IPS-18c (cell line): ENCODE data around the gene SCTR.

ENCODE experiments used
- H3K4me3 ChIP-seq: 2 replicates; pipeline ENCODE4 v1.7.0; 2013; ENCODE audit warnings: low read depth, mild to moderate bottlenecking, low read length, moderate library complexity; ENCODE audit not compliant: insufficient read depth
- H3K9me3 ChIP-seq: one replicate; pipeline ENCODE4 v1.6.1; 2013; ENCODE audit warnings: mild to moderate bottlenecking, low read length, moderate library complexity; ENCODE audit not compliant: control insufficient read depth, insufficient read depth

Gene SCTR

GRCh38 chr2:119469131-119469530 is 55.2 kb downstream of the SCTR start:
- H3K9me3 ChIP-seq = no peaks in the 10 kb centered on the region
- H3K4me3 ChIP-seq = no peak overlapping the region

GRCh38 chr2:119468154-119468955 is 55.9 kb downstream of the SCTR start:
- H3K9me3 ChIP-seq = no peaks in the 10 kb centered on the region
- no peak overlapping the region for H3K4me3 ChIP-seq

DNA sequence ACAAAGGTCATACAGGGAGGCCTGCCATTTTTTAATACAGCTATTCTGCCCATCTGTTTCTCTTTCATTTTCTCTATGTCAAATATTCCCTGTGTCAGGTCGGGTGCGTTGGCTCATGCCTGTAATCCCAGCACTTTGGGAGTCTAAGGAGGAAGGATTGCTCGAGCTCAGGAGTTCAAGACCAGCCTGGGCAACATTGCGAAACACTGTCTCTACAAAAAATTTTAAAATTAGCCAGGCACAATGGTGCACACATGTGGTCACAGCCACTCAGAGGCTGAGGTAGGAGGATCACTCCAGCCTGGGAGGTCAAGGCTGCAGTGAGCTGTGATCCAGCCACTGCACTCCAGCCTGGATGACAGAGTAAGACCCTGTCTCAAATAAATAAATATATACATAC is 57.9 kb downstream of the SCTR start:
- no peaks in the 10 kb centered on the region for H3K9me3 ChIP-seq
- H3K4me3 ChIP-seq = no peak overlapping the region

DNA sequence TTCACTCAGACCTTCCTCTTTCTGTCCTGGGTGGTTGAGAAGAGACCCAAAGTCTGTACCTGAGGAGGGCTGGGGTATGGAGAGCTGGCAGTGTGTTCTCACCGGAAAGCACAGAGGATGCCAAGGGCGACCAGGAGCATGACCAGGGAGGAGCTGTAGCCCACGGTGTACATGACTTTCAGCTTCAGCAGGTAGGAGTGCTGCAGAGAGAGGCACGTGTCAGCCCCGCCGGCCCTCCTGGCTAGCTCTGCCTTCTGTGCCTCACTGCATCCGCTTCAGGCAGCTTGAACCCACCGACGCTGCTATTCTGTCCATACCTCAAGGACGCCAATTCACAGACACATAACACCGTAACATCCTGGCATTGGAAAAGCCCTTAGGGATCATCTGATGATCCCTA is 58.6 kb downstream of the SCTR start:
- no peaks in the 10 kb centered on the region for H3K9me3 ChIP-seq
- no peak overlapping the region for H3K4me3 ChIP-seq

- H3K4me3 ChIP-seq = no peak overlapping the region
- H3K9me3 ChIP-seq = no peaks in the 10 kb centered on the region
Measured at GRCh38 chr2:119464981-119465380, 59.3 kb downstream of the SCTR start.

- Histone ChIP-seq H3K9me3 (no peaks in the 10 kb centered on the region), H3K4me3 (no peak overlapping the region)
Measured at GRCh38 chr2:119463990-119464389, 60.3 kb downstream of the SCTR start.

DNA sequence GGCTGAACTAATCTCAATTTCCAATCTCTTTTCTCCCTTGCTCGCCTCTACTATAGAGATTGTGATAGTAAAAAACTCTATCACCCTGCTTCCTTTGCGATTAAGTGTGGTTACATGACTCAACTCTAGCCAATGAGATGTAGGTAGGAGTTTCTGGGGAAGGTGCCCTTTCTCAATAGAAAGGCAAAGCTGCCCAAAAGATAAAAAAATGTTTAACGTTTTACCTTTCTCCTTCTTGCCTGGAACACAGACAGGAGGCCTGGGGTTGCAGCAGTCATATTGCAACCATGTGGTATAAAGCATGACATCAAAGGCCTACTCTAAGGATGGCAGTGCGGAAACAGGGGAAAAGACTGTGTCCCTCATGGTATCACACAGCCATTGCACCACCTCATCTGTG is 61.1 kb downstream of the SCTR start:
- Histone ChIP-seq H3K9me3 (no peaks in the 10 kb centered on the region), H3K4me3 (no peak overlapping the region)

DNA sequence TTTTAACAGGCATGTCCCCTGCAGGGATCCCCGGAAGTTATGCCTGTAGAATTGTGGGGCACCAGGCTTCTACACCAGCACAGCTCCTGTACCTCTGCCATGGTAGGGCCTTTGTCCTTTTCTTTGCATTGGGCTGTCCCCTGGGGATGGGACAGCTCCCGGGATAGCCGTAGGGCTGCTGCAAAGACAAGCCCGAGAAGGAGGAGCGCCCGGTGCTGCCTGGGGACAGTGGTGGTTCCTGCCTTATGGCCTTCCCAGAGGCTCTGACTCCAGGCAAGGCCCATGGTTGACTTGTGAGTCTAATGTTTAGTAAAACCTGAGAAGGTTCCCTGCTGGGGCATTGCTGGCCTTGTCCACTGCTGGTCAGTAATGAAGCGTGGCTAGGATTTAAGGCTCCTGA is 61.7 kb downstream of the SCTR start:
- no peak overlapping the region for H3K4me3 ChIP-seq
- no peaks in the 10 kb centered on the region for H3K9me3 ChIP-seq

DNA sequence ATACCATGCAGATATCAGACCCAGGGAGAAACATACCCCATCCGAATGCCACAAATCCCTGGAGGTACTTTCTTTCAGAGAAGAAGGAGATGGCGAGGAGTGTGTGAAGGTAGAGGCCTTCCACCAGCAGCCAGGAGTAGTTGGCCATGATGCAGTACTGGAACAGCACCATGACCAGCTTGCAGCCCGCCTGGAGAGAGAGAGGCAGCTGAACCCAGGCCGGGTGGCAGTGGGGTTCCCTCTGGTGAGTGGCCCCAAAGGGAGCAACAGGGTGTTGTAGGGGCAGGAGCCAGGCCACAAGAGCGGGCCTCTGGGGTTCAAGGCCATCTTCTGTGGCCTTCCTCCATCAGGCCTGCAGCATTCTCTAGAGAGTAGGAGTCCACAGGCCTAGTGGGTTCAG is 62.5 kb downstream of the SCTR start:
- Histone ChIP-seq H3K9me3 (no peaks in the 10 kb centered on the region), H3K4me3 (no peak overlapping the region)

- no peaks in the 10 kb centered on the region for H3K9me3 ChIP-seq
- no peak overlapping the region for H3K4me3 ChIP-seq
Measured at GRCh38 chr2:119460076-119460475, 64.2 kb downstream of the SCTR start.

- H3K4me3 ChIP-seq = no peak overlapping the region
- no peaks in the 10 kb centered on the region for H3K9me3 ChIP-seq
Measured at GRCh38 chr2:119455066-119455718, 69.1 kb downstream of the SCTR start.

GRCh38 chr2:119453972-119454593 is 70.2 kb downstream of the SCTR start:
- H3K4me3 ChIP-seq = no peak overlapping the region
- H3K9me3 ChIP-seq = no peaks in the 10 kb centered on the region

GRCh38 chr2:119451336-119452050 is 72.8 kb downstream of the SCTR start:
- H3K4me3 ChIP-seq = no peak overlapping the region
- no peaks in the 10 kb centered on the region for H3K9me3 ChIP-seq

DNA sequence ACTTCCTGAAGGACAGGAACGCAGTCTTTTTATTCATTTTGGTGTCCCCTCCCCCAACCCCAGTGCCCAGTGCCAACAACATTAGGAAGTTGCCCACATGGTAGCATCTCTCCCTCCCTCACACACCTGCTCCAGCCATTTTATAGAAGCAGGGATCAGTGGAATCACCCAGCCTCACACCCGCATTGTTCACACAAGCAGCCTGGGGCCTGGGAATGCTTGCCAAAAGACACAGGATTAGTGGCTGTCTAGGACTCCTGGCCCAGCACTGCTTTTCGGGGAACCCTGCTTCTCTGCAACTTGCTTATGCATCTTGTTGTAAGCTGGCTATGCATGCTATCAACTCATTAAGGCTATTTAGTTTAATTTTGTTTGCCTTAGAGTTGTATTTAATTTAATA is 74.8 kb downstream of the SCTR start:
- no peaks in the 10 kb centered on the region for H3K9me3 ChIP-seq
- no peak overlapping the region for H3K4me3 ChIP-seq

- Histone ChIP-seq H3K9me3 (no peaks in the 10 kb centered on the region), H3K4me3 (no peak overlapping the region)
Measured at GRCh38 chr2:119448427-119449141, 75.7 kb downstream of the SCTR start.

DNA sequence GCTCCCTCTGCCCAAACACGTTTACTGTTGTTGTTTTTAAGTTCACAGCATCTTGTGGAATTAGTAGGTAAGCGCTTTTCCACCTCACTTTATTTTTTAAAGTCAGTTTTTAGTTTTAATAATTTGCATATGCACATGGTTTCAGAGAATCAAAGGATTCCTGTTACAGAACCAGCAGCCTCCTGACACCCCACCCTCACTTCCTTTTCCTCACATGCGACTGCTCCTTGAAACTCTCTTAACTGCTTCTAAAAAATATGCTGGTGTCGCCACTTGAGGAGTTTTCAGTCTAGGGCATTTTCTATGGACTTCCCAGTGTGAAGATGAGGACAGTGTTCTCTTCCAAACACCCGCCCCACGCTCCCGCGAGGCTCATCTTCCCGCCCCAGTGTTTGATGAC is 78.2 kb downstream of the SCTR start:
- Histone ChIP-seq H3K9me3 (peaks cover 3% of the 10 kb centered on the region), H3K4me3 (no peak overlapping the region)

GRCh38 chr2:119442850-119443249 is 81.4 kb downstream of the SCTR start:
- Histone ChIP-seq H3K9me3 (peaks cover 3% of the 10 kb centered on the region), H3K4me3 (no peak overlapping the region)
